ENCODE measurements around the gene TP63. TPM values are rescaled to one million over a fixed set of nuclear protein-coding genes. Genes with fewer than 3 reads are reported as not detected.

Gene TP63
- polyA plus RNA-seq, 3 donors = not detected

- no peaks in the 10 kb centered on the region for H3K36me3 Mint-ChIP-seq
- no peaks in the 10 kb centered on the region for H3K27me3 Mint-ChIP-seq (ENCODE audit: low read depth in 3 of 3)
- no peak overlapping the region for H3K4me3 Mint-ChIP-seq
- Histone ChIP-seq H2AFZ (ENCODE audit: insufficient read depth, low read depth, low read length, poor library complexity, severe bottlenecking) (no peak overlapping the region), H3K4me1 (ENCODE audit: control insufficient read depth in 1 of 2, insufficient read depth in 2 of 2, low read length in 2 of 2) (peaks cover 0 to 5% of the 10 kb centered on the region in 2 donors), H3K9me3 (replicated peaks in 1 of 2; ENCODE audit: control insufficient read depth in 1 of 2, insufficient read depth in 1 of 2, low read length in 2 of 2) (no peaks in the 10 kb centered on the region), H3K27ac (ENCODE audit: low read depth in 1 of 2, low read length in 2 of 2) (no peak overlapping the region), H3K9ac (ENCODE audit: insufficient read depth, low read length, poor library complexity, severe bottlenecking) (no peak overlapping the region), H3K4me3 (replicated peaks in 1 of 3; ENCODE audit: low read depth in 2 of 3, low read length in 3 of 3) (no peak overlapping the region), H3K27me3 (ENCODE audit: control insufficient read depth in 2 of 2, insufficient read depth in 2 of 2, low read length in 2 of 2) (no peaks in the 10 kb centered on the region), H4K20me1 (ENCODE audit: insufficient read depth, low read length) (no peaks in the 10 kb centered on the region), H3K79me2 (ENCODE audit: insufficient read depth, low read length) (no peaks in the 10 kb centered on the region), H3K36me3 (replicated peaks in 1 of 2; ENCODE audit: control insufficient read depth in 1 of 2, insufficient read depth in 2 of 2, low read length in 2 of 2) (no peaks in the 10 kb centered on the region), H3K4me2 (replicated peaks; ENCODE audit: extremely low read depth, low read length, poor library complexity, severe bottlenecking) (no peak overlapping the region)
- no peak overlapping the region for H3K27ac Mint-ChIP-seq
- DNase-seq = no peak
- 68% methylated on average over 5 of the region's 13 CpGs for WGBS (ENCODE audit: insufficient coverage)
- peaks cover 6% of the 10 kb centered on the region for H3K4me1 Mint-ChIP-seq
- H3K9me3 Mint-ChIP-seq = peaks cover 0 to 8% (median 1%) of the 10 kb centered on the region in 7 donors
- TF ChIP-seq, protein P1, sequence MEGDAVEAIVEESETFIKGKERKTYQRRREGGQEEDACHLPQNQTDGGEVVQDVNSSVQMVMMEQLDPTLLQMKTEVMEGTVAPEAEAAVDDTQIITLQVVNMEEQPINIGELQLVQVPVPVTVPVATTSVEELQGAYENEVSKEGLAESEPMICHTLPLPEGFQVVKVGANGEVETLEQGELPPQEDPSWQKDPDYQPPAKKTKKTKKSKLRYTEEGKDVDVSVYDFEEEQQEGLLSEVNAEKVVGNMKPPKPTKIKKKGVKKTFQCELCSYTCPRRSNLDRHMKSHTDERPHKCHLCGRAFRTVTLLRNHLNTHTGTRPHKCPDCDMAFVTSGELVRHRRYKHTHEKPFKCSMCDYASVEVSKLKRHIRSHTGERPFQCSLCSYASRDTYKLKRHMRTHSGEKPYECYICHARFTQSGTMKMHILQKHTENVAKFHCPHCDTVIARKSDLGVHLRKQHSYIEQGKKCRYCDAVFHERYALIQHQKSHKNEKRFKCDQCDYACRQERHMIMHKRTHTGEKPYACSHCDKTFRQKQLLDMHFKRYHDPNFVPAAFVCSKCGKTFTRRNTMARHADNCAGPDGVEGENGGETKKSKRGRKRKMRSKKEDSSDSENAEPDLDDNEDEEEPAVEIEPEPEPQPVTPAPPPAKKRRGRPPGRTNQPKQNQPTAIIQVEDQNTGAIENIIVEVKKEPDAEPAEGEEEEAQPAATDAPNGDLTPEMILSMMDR (IDR thresholded peaks at IDR 0.05) = no peak
- intact Hi-C loops (cut with micrococcal nuclease) = no loop called here
These were observed 210.4 kb downstream of the TP63 start for GRCh38 chr3:189841473-189842205.

- Mint-ChIP-seq H3K27me3 (ENCODE audit: low read depth in 3 of 3) (no peaks in the 10 kb centered on the region), H3K9me3 (peaks cover 0 to 8% (median 1%) of the 10 kb centered on the region in 7 donors), H3K4me1 (peaks cover 6% of the 10 kb centered on the region), H3K4me3 (no peak overlapping the region), H3K36me3 (no peaks in the 10 kb centered on the region), H3K27ac (no peak overlapping the region)
- 91% methylated on average over 16 of the region's 19 CpGs for WGBS (ENCODE audit: insufficient coverage)
- Histone ChIP-seq H3K9me3 (replicated peaks in 1 of 2; ENCODE audit: control insufficient read depth in 1 of 2, insufficient read depth in 1 of 2, low read length in 2 of 2) (no peaks in the 10 kb centered on the region), H4K20me1 (ENCODE audit: insufficient read depth, low read length) (no peaks in the 10 kb centered on the region), H3K4me1 (ENCODE audit: control insufficient read depth in 1 of 2, insufficient read depth in 2 of 2, low read length in 2 of 2) (peaks cover 0 to 1% of the 10 kb centered on the region in 2 donors), H3K27me3 (ENCODE audit: control insufficient read depth in 2 of 2, insufficient read depth in 2 of 2, low read length in 2 of 2) (no peaks in the 10 kb centered on the region), H2AFZ (ENCODE audit: insufficient read depth, low read depth, low read length, poor library complexity, severe bottlenecking) (no peak overlapping the region), H3K4me2 (replicated peaks; ENCODE audit: extremely low read depth, low read length, poor library complexity, severe bottlenecking) (no peak overlapping the region), H3K36me3 (replicated peaks in 1 of 2; ENCODE audit: control insufficient read depth in 1 of 2, insufficient read depth in 2 of 2, low read length in 2 of 2) (no peaks in the 10 kb centered on the region), H3K9ac (ENCODE audit: insufficient read depth, low read length, poor library complexity, severe bottlenecking) (no peak overlapping the region), H3K4me3 (replicated peaks in 1 of 3; ENCODE audit: low read depth in 2 of 3, low read length in 3 of 3) (no peak overlapping the region), H3K79me2 (ENCODE audit: insufficient read depth, low read length) (no peaks in the 10 kb centered on the region), H3K27ac (ENCODE audit: low read depth in 1 of 2, low read length in 2 of 2) (no peak overlapping the region)
- no peak for DNase-seq
- intact Hi-C loops (cut with micrococcal nuclease) = no loop called here
- TF ChIP-seq, protein P1 (IDR thresholded peaks at IDR 0.05) = no peak
These were observed 211.8 kb downstream of the TP63 start for GRCh38 chr3:189842681-189843602.

Data from CD14-positive monocyte (primary cell).